ENCODE data around the gene NEIL1. TPM values are rescaled to one million over a fixed set of nuclear protein-coding genes. Genes with fewer than 3 reads are reported as not detected.
"Not testable (repeated sequence)": the region's sequence is repeated elsewhere in the genome, so short reads cannot be mapped to it uniquely, and the experiment has no call there.

NEIL1 gene
- polyA plus RNA-seq, 4 donors: 15.4 to 26.2 (median 19.1) TPM

GRCh38 chr15:75369897-75370581 is 23.2 kb downstream of the NEIL1 start:
- no peak for DNase-seq (ENCODE audit: low read depth in 4 of 4, low spot score in 3 of 4)

- no peak for DNase-seq (ENCODE audit: low read depth in 4 of 4, low spot score in 3 of 4)
Measured at GRCh38 chr15:75371486-75371885, 24.6 kb downstream of the NEIL1 start.

- no peak for DNase-seq (ENCODE audit: low read depth in 4 of 4, low spot score in 3 of 4)
Measured at GRCh38 chr15:75371901-75372688, 25.3 kb downstream of the NEIL1 start.

- no peak for DNase-seq (ENCODE audit: low read depth in 4 of 4, low spot score in 3 of 4)
Measured at GRCh38 chr15:75380773-75381172, 33.9 kb downstream of the NEIL1 start.

GRCh38 chr15:75383986-75384385 is 37.1 kb downstream of the NEIL1 start:
- DNase-seq (ENCODE audit: low read depth in 4 of 4, low spot score in 3 of 4): not testable (repeated sequence)

GRCh38 chr15:75389791-75390382 is 43.0 kb downstream of the NEIL1 start:
- DNase-seq (ENCODE audit: low read depth in 4 of 4, low spot score in 3 of 4): no peak

GRCh38 chr15:75397494-75397893 is 50.7 kb downstream of the NEIL1 start:
- DNase-seq (ENCODE audit: low read depth in 4 of 4, low spot score in 3 of 4): no peak

- DNase-seq (ENCODE audit: low read depth in 4 of 4, low spot score in 3 of 4): no peak
Measured at GRCh38 chr15:75403892-75404291, 57.1 kb downstream of the NEIL1 start.

Other genes with a start within 250 kb of the NEIL1 start
- gene C15orf39, start 145.2 kb upstream of the NEIL1 start, polyA plus RNA-seq (ENCODE audit: insufficient read length in 4 of 4): 10 to 100 TPM in 2 of 4 donors, 1 to 10 TPM in 2; 8.8 to 12.1 (median 9.6) TPM
- not detected for gene GOLGA6C, start 88.7 kb upstream of the NEIL1 start, polyA plus RNA-seq (ENCODE audit: insufficient read length in 4 of 4)
- under 1 TPM; 0.10 to 0.32 (median 0.20) TPM for gene GOLGA6D, start 64.2 kb upstream of the NEIL1 start, polyA plus RNA-seq (ENCODE audit: insufficient read length in 4 of 4)
- gene COMMD4, start 11.0 kb upstream of the NEIL1 start, polyA plus RNA-seq (ENCODE audit: insufficient read length in 4 of 4): 100 to 1,000 TPM in 1 of 4 donors, 10 to 100 TPM in 3; 84.8 to 115 (median 90.2) TPM
- 100 to 1,000 TPM in 3 of 4 donors, 10 to 100 TPM in 1; 89.4 to 163 (median 135) TPM for gene MAN2C1, start 21.6 kb downstream of the NEIL1 start, polyA plus RNA-seq (ENCODE audit: insufficient read length in 4 of 4)
- 10 to 100 TPM; 51.7 to 62.2 (median 60.4) TPM for gene SIN3A, start 104.7 kb downstream of the NEIL1 start, polyA plus RNA-seq (ENCODE audit: insufficient read length in 4 of 4)
- gene PTPN9, start 232.3 kb downstream of the NEIL1 start, polyA plus RNA-seq (ENCODE audit: insufficient read length in 4 of 4): 10 to 100 TPM; 43.5 to 47.8 (median 47.1) TPM

All from right renal pelvis (tissue), 4 donors.